Cardiac muscle cell (in vitro differentiated cells and primary cell): Measurements from ENCODE around the gene BPIFB4. TPM values are rescaled to one million over a fixed set of nuclear protein-coding genes. Genes with fewer than 3 reads are reported as not detected.

Experiments
- DNase-seq, 2 donors: peaks; one replicate each; pipeline versions ENCODE4 v3.0.0 to v3.0.0-alpha.2; 2010 to 2017; ENCODE audit warnings: low read depth in 1 of 2, low spot score in 1 of 2
- H3K27ac ChIP-seq: fragments of 200-600 bp; sonication (generic); 2 replicates; pipeline ENCODE4 v1.5.1; 2016
- H3K27me3 ChIP-seq: fragments of 200-600 bp; sonication (generic); 2 replicates; pipeline ENCODE4 v1.6.0; 2016; ENCODE audit warnings: control low read depth
- H3K36me3 ChIP-seq: fragments of 200-600 bp; sonication (generic); 2 replicates; pipeline ENCODE4 v1.5.1; 2016; ENCODE audit warnings: control low read depth
- H3K4me1 ChIP-seq: fragments of 200-600 bp; sonication (generic); 2 replicates; pipeline ENCODE4 v1.8.1; 2017; ENCODE audit warnings: low read depth, mild to moderate bottlenecking, mixed run types
- H3K4me3 ChIP-seq: fragments of 200-600 bp; sonication (generic); 2 replicates; pipeline ENCODE4 v1.5.1; 2016; ENCODE audit warnings: mild to moderate bottlenecking
- H3K9me3 ChIP-seq: fragments of 200-600 bp; sonication (generic); 2 replicates; pipeline ENCODE4 v1.5.1; 2017; ENCODE audit warnings: low read depth, mild to moderate bottlenecking, control low read depth
- polyA plus RNA-seq: library from polyadenylated mRNA; unstranded; fragments of >200 nt; fragmentation: Nextera tagmentation; extraction: Ambion mirVana; gene quantifications from 2 replicates; pipeline ENCODE4 v1.2.1, GENCODE V29; 2016
- total RNA-seq: library from RNA; depleted of rRNA; stranded (reverse); fragments of >200 nt; gene quantifications from 2 replicates; pipeline ENCODE4 v1.2.3, GENCODE V29; 2016
- TF ChIP-seq, protein P1 (sequence below): IDR thresholded peaks from 2 replicates; pipeline ENCODE4 v1.5.1; 2012; ENCODE audit warnings: low read depth, mild to moderate bottlenecking, low read length

Gene BPIFB4
- total and polyA plus RNA-seq, 2 experiments from 2014 or later, result not detected

DNA sequence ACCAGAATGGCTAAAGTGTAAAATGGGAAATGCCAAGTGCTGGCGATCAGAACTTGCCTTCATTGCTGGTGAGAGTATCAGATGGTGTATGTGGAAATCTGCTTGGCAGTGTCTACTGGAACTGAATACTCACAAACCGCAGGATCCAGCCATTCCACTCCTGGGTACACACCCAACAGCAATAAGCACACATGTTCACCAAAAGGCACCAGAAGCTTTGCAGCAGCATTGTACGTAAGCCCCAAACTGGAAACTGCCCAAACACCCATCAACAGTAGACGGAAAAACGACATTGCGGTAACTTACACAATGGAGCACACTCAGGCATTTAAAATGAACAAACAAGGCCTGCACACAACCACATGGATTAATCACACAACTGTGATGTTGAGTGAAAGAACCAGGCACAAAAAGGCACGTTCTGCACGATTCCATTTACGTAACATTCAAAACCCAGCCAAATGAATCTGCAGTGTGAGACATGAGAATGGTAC lies 51.2 kb downstream of the BPIFB4 start:
- TF ChIP-seq, protein P1, sequence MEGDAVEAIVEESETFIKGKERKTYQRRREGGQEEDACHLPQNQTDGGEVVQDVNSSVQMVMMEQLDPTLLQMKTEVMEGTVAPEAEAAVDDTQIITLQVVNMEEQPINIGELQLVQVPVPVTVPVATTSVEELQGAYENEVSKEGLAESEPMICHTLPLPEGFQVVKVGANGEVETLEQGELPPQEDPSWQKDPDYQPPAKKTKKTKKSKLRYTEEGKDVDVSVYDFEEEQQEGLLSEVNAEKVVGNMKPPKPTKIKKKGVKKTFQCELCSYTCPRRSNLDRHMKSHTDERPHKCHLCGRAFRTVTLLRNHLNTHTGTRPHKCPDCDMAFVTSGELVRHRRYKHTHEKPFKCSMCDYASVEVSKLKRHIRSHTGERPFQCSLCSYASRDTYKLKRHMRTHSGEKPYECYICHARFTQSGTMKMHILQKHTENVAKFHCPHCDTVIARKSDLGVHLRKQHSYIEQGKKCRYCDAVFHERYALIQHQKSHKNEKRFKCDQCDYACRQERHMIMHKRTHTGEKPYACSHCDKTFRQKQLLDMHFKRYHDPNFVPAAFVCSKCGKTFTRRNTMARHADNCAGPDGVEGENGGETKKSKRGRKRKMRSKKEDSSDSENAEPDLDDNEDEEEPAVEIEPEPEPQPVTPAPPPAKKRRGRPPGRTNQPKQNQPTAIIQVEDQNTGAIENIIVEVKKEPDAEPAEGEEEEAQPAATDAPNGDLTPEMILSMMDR, result no peak
- peak in 1 of 2 donors; percentile 42 for DNase-seq
- Histone ChIP-seq H3K36me3 (no peaks in the 10 kb centered on the region), H3K9me3 (no peaks in the 10 kb centered on the region), H3K4me3 (no peak overlapping the region), H3K27ac (no peak overlapping the region), H3K27me3 (no peaks in the 10 kb centered on the region), H3K4me1 (no peaks in the 10 kb centered on the region)

DNA sequence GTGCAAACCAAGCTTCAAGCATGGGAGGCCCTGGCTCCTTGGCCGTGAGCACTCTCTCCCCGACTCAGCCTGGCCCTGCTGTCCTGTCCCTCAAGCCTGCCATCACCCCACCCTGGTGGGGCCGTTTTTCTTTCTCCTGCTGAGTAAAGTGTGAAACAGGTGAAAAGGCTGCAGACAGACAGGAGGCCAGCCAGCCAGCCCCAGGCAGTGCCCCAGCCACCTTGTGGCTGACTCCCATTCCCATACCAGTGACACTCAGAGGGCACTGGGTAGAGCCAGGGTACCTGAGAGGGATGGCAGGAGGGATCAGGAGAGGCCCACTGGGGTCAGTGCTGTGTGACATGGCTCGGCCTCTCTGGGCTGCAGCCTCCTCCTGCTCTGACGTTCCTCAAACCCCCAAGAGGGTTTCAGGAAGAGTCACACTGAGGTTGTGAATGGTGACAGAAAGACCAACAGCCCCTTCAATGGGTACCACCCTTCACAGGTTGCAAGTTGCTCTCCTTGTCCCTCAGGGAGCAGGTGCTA lies 52.6 kb downstream of the BPIFB4 start:
- no peak for DNase-seq
- Histone ChIP-seq H3K27ac (no peak overlapping the region), H3K4me3 (no peak overlapping the region), H3K27me3 (no peaks in the 10 kb centered on the region), H3K36me3 (no peaks in the 10 kb centered on the region), H3K4me1 (no peaks in the 10 kb centered on the region), H3K9me3 (no peaks in the 10 kb centered on the region)
- TF ChIP-seq, protein P1, result no peak

DNA sequence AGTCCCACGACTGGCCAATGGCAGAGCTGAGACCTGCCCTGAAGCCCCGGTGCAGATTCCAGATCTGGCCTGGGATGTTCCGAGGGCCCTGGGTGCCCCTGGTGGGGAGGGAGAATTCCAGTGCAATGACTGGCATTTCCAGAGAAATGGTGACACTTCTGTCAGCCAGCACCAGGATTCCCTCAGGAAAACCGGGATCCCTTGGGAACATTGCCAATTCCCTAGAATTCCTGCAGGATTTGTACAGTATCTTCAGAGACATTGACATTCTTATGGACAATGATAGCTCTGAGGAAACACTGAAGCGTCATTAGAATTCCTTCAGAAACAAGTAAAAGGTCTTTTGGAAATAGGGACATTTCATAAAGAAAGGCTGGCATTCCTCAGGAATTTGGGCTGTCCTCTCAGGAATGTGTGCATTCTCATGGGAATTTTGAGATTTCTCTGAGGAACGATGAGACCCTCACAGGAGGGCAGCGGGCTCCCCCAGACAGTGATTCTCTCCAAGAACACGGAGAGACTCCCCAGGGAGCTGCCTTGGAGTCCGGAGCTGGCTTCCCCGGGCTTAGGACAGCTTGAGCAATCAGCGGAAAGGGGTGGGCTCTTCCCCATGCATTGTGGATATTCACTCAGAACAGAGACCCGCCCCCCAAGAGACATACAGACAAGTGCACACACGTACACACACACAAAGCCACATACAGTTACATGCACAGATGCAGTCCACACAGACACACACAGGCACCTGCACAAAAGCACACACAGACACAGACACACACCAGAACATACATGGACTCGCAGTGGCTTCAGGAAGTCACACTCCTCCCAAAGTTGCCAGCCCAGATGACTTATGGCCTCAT lies 53.3 kb downstream of the BPIFB4 start:
- Histone ChIP-seq H3K4me3 (no peak overlapping the region), H3K4me1 (no peaks in the 10 kb centered on the region), H3K9me3 (no peaks in the 10 kb centered on the region), H3K27ac (no peak overlapping the region), H3K36me3 (no peaks in the 10 kb centered on the region), H3K27me3 (no peaks in the 10 kb centered on the region)
- TF ChIP-seq, protein P1, result no peak
- peak in 1 of 2 donors; percentile 40 for DNase-seq

DNA sequence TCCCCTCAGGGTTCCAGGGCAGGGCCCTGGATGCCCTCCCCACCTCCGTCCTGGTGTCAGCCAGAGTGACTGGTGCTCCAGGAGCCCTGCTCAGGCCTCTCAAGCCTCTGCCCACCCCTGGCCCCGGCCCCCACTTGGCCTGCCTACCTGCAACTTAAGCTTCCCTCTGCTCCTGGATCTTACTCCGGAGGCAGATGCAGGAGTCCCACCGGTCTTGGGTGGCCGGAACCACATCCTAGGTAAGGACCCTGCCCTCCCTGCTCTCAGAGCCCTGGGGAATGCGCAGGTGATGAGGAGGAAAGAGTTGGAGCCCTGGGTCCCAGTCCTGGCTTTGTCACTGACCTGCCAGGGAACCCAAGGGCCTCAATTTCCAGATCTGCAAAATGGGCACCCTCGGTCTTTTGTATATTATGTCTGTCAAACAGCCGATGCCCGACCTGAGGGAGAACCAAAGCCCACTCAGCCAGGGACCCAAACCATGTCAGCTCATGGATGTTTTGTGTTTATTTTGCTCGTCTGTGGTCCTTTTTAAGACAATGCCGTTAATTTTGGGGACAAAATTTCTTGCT lies 54.0 kb downstream of the BPIFB4 start:
- no peaks in the 10 kb centered on the region for H3K9me3 ChIP-seq
- no peaks in the 10 kb centered on the region for H3K36me3 ChIP-seq
- no peaks in the 10 kb centered on the region for H3K27me3 ChIP-seq
- DNase-seq, result no peak
- TF ChIP-seq, protein P1, result no peak
- H3K27ac ChIP-seq, result no peak overlapping the region
- no peaks in the 10 kb centered on the region for H3K4me1 ChIP-seq
- H3K4me3 ChIP-seq, result no peak overlapping the region

DNA sequence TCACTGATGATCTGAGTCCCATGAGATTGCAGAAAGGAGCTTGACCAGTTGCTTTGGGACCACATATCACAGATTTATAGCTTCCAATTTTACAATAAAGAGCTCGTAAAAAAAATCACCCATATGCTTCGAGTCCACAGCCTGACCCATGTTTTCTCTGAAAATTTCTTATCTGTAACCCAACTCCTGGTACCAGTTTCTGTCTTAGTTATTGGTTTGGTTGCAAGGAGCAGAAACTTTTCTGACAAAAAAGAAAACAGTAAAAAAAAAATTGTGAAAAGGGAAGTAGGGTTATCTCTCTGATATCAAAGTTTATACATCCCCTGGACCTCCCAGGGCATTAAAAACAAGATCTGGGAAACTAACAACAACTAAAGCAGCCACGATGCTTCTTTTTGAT lies 57.8 kb downstream of the BPIFB4 start:
- Histone ChIP-seq H3K4me3 (no peak overlapping the region), H3K4me1 (no peaks in the 10 kb centered on the region), H3K27me3 (no peaks in the 10 kb centered on the region), H3K9me3 (no peaks in the 10 kb centered on the region), H3K36me3 (no peaks in the 10 kb centered on the region), H3K27ac (no peak overlapping the region)
- no peak for DNase-seq
- TF ChIP-seq, protein P1, result no peak
